Adrenal gland (tissue), 5 donors: ENCODE measurements around the gene PLA2G4F.

Source experiments
- POLR2A ChIP-seq, 2 donors: fragments of 450-650 bp; IDR thresholded peaks; one replicate each; pipeline ENCODE4 v1.6.1; 2017; ENCODE audit warnings: antibody characterized with exemption in 2 of 2, mild to moderate bottlenecking in 2 of 2, moderate library complexity in 1 of 2
- TF ChIP-seq, protein P1 (sequence below), 6 experiments: fragments of 450-650 bp in 4 of 6; fragments of 200-600 bp in 2 of 6; sonication (generic) in 1 of 6; IDR thresholded peaks; 1 replicate in 5 of 6; 2 replicates in 1 of 6; pipeline versions ENCODE4 v1.5.1 to v1.8.0; 2016 to 2021; ENCODE audit warnings: antibody characterized with exemption in 6 of 6, mild to moderate bottlenecking in 2 of 6, moderate library complexity in 1 of 6
- donor health status: DM: no; HTN: no; CAD: no.

DNA sequence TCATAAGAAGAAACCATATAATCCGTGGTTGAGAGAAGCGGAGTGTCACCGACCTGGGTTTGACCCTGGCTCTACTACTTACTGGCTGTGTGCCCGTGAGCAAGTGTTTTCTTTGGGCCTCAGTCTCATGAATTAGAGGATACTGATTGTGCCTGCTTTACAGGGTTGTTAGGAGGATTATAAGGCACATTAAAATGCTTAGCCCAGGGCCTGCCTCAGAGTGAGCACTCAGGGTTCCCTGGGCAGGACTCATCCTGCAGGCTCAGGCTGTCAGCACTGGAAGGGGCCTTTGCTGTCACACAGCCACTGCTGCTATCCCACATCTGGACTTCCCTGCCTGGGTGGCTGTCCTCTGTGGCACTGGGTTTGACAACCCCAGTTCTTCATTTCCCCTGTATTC lies 4.7 kb downstream of the PLA2G4F start:
- TF ChIP-seq, protein P1, sequence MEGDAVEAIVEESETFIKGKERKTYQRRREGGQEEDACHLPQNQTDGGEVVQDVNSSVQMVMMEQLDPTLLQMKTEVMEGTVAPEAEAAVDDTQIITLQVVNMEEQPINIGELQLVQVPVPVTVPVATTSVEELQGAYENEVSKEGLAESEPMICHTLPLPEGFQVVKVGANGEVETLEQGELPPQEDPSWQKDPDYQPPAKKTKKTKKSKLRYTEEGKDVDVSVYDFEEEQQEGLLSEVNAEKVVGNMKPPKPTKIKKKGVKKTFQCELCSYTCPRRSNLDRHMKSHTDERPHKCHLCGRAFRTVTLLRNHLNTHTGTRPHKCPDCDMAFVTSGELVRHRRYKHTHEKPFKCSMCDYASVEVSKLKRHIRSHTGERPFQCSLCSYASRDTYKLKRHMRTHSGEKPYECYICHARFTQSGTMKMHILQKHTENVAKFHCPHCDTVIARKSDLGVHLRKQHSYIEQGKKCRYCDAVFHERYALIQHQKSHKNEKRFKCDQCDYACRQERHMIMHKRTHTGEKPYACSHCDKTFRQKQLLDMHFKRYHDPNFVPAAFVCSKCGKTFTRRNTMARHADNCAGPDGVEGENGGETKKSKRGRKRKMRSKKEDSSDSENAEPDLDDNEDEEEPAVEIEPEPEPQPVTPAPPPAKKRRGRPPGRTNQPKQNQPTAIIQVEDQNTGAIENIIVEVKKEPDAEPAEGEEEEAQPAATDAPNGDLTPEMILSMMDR (IDR thresholded peaks at IDR 0.05) = no peak
- no peak for TF ChIP-seq POLR2A (IDR thresholded peaks at IDR 0.05)
